HG03354 (cell line): ENCODE results near the gene UBR3.
A peak's percentile ranks its signal among the peaks of the same experiment; 100 is the strongest.
"Not testable (repeated sequence)": the region's sequence is repeated elsewhere in the genome, so short reads cannot be mapped to it uniquely, and the experiment has no call there.

ENCODE experiments used
- ATAC-seq: cut with Tn5 transposase; IDR thresholded peaks from one replicate; pipeline ENCODE4 v1.9.1; 2021; ENCODE audit warnings: mild to moderate bottlenecking; ENCODE audit not compliant: unreplicated experiment, poor library complexity, severe bottlenecking

The UBR3 gene, protein sequence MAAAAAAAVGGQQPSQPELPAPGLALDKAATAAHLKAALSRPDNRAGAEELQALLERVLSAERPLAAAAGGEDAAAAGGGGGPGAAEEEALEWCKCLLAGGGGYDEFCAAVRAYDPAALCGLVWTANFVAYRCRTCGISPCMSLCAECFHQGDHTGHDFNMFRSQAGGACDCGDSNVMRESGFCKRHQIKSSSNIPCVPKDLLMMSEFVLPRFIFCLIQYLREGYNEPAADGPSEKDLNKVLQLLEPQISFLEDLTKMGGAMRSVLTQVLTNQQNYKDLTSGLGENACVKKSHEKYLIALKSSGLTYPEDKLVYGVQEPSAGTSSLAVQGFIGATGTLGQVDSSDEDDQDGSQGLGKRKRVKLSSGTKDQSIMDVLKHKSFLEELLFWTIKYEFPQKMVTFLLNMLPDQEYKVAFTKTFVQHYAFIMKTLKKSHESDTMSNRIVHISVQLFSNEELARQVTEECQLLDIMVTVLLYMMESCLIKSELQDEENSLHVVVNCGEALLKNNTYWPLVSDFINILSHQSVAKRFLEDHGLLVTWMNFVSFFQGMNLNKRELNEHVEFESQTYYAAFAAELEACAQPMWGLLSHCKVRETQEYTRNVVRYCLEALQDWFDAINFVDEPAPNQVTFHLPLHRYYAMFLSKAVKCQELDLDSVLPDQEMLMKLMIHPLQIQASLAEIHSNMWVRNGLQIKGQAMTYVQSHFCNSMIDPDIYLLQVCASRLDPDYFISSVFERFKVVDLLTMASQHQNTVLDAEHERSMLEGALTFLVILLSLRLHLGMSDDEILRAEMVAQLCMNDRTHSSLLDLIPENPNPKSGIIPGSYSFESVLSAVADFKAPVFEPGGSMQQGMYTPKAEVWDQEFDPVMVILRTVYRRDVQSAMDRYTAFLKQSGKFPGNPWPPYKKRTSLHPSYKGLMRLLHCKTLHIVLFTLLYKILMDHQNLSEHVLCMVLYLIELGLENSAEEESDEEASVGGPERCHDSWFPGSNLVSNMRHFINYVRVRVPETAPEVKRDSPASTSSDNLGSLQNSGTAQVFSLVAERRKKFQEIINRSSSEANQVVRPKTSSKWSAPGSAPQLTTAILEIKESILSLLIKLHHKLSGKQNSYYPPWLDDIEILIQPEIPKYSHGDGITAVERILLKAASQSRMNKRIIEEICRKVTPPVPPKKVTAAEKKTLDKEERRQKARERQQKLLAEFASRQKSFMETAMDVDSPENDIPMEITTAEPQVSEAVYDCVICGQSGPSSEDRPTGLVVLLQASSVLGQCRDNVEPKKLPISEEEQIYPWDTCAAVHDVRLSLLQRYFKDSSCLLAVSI (N-terminal part only)

DNA sequence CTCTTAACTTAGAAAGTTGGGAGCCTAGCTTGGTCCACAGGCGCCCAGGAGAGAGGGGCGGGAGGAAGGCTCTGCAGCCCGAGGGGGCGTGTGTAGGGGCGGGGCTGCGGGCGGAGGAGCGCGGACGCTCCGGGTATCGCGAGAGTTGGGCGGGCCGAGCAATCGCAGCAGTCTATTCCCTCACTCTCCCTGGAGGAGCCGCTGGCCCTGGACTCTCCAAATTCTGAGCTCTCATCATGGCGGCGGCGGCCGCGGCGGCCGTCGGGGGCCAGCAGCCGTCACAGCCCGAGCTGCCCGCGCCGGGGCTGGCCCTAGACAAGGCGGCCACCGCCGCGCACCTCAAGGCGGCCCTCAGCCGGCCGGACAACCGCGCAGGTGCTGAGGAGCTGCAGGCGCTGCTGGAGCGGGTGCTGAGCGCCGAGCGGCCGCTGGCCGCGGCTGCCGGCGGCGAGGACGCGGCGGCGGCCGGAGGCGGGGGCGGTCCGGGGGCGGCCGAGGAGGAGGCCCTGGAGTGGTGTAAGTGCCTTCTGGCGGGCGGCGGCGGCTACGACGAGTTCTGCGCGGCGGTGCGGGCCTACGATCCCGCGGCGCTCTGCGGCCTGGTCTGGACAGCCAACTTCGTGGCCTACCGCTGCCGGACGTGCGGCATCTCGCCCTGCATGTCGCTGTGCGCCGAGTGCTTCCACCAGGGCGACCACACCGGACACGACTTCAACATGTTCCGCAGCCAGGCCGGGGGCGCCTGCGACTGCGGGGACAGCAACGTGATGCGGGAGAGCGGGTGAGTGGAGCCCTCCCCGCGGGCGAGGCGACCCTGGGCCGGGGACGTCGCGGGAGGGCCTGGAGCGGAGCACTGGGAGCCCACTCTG, at the start of gene UBR3:
Gene UBR3 (plus strand): TSS at position 183 of the 869 bp plus-strand sequence. CDS start 54 bp downstream, at position 237.
- peak; percentile 85 for ATAC-seq

DNA sequence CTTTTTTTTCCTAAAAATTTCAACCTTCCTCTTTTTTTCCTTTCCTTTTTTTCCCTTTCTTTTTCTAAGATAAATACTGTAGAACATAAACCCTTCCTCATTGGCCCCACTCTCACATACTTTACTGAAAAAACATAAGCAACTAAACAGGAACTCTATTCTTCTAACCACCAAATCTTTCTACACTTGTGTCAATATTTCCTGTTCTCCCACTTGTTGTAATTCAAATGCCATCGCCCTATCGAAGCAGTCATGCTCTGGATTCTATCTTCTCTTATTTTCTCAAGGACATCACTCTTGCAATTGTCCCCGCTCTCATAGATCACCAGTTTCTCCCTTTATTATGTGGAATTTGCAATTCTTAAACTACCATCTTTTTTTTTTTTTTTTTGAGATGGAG, 48.8 kb upstream of the UBR3 start:
- ATAC-seq = no peak

DNA sequence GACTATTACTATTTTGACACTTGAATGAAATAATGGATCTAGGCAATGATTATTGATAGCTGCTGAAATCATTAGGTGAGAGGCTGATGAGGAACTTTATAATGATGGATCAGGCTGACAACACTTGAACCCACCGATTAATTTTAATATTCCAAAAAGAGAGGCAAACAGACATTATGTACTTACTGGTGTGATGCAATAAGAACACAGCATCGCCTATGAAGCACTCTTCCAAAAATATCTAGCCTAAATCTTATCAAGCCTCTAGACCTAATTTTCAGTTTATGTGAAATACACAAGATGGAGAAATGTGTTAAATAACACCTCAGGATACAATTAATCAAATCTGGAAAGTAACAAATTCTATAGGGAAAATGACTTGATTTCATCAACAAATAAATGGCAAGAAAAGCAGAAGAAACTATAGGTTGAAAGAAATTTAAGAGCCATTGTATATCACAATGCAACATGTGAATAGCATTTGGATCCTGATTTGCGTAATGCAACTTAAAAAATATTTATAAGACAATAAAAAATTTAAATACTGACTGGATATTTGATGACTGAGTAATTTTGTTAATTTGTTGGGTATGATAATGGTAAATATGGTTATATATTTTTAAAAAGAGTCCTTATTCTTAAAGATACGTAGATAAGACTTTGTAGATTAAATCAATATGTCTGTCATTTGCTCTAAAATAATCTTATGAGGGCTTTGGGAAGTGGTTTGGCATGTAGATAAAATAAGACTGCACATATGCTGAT, 45.8 kb upstream of the UBR3 start:
- ATAC-seq = no peak

DNA sequence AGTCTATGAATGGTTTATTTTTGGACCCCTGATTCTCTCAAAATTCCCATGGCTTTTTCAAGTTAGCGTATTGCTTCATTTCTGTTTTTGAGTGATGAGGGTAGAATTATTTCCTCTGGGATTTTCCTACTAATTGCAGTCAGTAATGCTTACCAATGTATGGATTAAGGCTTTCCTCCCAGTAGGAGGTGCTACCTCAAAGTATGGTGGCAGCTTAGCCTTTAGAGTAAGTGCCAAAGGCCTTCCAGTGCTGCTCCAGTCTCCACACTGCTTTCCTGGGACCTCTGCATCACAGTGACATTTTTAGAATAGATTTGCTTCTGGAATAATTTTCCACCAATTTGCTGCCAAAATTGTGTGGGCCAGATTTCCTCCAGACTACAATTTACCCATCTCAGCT, 44.7 kb upstream of the UBR3 start:
- no peak for ATAC-seq

DNA sequence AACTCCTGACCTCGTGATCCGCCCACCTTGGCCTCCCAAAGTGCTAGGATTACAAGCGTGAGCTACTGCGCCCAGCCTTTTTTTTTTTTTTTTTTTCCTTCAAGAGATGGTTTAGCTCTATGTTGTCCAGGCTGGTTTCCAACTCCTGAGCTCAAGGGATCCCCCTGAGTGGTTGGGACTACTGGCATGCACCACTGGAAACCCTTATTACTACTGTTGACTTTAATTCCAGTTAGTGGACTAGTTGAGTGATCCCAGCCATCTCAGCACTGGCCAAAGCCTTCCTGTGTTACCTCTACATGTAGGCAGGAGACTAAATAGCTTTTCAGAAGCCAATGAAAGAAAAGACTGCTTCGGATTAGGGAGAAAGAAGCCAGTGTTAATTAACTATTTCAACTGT, 36.7 kb upstream of the UBR3 start:
- no peak for ATAC-seq

DNA sequence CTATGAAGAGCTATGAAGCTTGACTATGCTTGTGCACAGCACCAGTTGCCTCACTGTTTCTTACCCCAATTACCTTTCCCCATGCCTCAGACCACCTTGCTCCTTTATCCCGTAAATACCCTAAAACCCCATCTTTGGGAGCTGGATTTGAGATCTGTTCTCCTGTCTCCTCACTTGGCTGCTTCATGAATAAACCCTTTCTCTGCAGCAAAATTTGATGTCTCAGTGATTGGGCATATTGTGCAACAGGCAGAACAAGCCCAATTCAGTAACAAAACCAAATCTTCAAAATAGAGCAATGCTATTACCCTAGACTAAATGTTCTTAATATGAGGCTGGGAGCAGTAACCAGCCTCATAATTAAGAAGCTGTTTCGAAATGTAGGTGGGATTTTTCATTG, 32.1 kb upstream of the UBR3 start:
- ATAC-seq = no peak

DNA sequence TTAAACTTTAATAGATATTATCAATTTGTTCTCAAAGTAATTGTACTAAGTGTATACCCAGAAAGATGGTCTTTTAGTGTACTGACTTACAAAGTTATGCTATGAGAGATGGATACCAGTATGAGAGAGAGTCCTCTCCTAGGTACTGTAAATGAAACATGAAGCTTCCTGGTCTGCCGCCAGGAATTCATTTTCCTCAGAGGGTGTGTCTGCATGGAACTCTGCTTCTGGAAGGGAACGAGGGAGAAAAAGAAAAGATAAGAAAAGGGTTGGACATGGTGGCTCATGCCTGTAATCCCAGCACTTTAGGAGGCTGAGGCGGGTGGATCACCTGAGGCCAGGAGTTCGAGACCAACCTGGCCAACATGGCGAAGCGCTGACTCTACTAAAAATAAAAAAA, 30.8 kb upstream of the UBR3 start:
- no peak for ATAC-seq

DNA sequence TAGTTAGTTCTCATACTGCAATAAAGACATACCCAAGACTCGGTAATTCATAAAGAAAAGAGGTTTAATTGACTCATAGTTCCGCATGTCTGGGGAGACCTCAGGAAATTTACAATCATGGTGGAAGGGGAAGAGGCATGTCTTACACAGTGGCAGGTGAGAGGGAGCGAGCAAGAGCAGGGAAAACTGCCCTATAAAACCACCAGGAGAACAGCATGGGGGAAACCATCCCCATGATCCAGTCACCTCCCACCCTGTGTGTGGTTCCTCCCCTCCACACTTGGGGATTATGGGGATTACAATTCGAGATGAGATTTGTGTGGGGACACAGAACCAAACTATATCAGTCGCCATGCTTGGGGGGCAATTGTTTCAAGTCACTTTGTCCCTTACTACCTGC, 29.7 kb upstream of the UBR3 start:
- ATAC-seq = no peak

DNA sequence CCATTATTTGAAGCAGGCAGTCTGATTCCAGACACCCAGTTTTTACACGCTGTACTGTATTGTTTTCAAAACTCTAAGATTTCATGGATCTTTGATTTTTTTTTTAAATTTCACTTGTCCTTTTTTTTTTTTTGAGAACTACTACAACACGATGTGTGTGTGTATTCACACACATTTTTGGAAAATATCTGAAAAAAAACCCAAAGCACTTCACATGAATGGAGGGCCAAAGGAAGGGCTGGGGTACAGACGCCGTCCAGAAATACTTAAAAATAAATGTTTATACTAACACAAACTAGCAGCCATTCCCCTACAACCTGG, 28.9 kb upstream of the UBR3 start:
- no peak for ATAC-seq

DNA sequence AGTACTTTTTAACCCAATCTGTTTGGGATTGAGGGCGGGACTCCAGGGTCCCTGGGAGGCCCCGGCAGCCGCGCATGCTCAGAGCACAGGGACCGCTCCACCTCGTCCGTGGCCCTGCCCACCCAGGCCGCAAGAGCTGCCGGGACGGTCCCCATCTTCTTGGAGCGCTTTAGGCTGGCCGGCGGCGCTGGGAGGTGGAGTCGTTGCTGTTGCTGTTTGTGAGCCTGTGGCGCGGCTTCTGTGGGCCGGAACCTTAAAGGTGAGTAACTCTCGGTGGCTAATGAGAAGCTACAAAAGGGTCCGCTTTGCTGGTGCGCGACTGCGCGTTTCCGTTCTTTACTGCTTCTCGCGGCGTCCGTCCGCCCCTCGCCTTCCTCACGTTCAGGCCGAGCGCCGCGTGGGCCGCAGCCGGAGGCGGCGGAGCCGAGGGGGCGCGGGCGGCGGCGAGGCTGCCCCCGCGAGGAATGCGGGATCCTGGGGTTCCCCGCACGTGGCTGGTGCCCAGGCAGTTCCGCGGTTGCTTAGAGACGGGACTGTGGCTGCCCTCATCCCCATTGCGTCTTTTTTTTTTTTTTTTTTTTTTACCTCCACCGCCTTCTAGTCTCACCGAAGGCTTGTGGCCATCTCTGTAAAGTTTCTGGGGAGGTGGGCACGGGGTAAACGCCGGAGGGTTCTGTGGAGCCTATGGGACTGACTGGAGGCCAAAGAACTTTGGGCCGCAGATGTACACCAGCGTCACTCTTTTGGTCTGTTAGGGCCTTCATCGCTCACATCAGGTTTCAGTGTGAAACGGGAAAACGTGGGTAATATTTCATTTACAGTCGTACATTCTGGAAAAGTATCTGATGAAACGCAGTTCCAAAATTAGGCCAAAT, 28.3 kb upstream of the UBR3 start, which contains the start of gene SSB:
Gene SSB (plus strand): TSS at position 154 of the 875 bp plus-strand sequence. CDS start 2,090 bp downstream, outside the sequence.
- peak; percentile 96 for ATAC-seq

DNA sequence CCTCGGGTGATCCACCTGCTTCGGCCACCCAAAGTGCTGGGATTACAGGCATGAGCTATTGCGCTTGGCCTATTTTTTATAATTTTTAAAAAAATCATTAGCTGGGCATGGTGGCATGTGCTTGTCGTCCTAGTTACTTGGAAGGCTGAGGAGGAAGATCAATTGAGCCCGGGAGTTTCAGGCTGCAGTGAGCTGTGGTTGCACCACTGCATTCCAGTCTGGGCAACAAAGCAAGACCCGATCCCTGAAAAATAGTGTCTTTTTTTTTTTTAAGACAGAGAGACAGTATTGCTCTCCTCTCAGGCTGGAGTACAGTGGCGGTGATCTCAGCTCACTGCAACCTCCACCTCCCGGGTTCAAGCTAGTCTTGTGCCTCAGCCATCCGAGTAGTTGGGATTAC, 23.8 kb upstream of the UBR3 start:
- ATAC-seq = no peak

DNA sequence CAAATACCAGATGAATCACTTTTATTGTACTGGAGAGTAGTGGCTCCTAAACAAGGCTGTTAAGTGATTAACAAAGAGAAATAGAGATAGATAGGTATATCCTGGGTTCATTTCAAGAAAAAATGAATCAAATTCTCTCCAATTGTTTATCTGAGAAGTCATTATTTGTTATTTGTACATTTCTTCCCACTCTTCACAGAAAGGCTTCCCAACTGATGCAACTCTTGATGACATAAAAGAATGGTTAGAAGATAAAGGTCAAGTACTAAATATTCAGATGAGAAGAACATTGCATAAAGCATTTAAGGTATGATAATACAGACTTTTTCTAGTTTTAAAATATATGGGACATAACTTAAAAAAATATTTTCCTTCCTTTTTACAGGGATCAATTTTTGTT, 20.7 kb upstream of the UBR3 start:
- no peak for ATAC-seq

DNA sequence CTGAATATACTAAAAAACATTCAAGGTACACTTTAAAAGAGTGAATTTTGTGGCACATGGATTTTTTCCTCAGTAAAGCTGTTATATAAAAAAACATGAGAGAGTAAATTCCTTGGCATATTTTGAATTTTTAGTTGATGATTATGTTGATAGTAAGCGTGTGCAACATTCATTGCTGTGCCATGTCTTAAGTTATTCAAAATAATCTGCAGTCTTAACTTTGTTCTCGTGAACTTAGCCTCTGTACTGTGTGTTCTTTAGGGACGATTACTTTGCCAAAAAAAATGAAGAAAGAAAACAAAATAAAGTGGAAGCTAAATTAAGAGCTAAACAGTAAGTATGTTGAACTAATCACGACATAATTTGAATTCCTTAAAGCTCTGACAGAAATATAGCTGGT, 19.0 kb upstream of the UBR3 start:
- ATAC-seq = no peak

DNA sequence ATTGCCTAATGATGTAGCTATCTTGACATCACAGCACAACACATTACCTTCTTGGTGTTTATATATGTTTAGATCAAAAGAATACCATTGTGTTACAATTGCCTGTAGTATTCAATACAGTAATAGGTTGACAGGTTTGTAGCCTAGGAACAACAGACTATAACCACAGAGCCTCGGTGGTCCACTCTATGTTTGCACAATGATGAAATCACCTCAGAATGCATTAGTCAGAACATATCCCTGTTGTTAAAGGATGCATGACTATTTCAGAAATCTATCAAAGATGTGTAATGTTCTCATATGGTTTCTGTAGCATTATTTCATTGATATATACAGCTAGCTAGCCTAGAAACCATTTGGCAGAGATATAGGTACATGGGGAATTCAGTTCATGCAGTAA, 11.4 kb upstream of the UBR3 start:
- ATAC-seq = no peak

DNA sequence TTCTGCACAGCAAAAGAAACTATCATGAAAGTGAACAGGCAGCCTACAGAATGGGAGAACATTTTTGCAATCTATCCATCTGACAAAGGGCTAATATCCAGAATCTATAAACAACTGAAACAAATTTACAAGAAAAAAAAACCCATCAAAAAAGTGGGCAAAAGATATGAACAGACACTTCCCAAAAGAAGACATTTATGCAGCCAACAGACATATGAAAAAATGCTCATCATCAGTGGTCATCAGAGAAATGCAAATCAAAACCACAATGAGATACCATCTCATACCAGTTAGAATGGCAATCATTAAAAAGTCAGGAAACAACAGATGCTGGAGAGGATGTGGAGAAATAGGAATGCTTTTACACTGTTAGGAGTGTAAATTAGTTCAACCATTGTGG, 10.3 kb upstream of the UBR3 start:
- ATAC-seq = not testable (repeated sequence)

DNA sequence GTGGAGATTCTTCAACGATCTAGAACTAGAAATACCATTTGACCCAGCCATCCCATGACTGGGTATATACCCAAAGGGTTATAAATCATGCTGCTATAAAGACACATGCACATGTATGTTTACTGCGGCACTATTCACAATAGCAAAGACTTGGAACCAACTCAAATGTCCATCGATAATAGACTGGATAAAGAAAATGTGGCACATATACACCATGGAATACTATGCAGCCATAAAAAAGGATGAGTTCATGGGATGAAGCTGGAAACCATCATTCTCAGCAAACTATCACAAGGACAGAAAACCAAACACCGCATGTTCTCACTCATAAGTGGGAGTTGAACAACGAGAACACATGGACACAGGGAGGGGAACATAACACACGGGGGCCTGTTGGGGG, 9.9 kb upstream of the UBR3 start:
- ATAC-seq = not testable (repeated sequence)

DNA sequence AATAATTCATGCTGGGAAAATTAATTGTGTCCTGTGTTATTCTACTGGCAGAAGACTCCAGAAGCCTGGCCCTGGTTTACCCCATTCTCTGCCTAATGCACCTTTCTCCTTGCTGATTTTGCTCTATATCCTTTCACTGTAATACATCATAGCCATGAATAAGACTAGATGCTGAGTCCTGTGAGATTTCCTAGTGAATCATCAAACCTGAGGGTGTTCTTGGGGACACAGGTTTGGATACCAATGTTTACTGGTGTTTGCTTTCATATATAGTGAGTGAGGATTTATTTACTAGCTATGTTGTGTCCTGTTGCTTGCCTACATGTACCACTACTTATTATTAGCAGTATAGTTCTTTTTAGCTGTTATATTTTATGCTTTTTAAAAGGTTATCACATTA, 9.0 kb upstream of the UBR3 start:
- ATAC-seq = no peak

DNA sequence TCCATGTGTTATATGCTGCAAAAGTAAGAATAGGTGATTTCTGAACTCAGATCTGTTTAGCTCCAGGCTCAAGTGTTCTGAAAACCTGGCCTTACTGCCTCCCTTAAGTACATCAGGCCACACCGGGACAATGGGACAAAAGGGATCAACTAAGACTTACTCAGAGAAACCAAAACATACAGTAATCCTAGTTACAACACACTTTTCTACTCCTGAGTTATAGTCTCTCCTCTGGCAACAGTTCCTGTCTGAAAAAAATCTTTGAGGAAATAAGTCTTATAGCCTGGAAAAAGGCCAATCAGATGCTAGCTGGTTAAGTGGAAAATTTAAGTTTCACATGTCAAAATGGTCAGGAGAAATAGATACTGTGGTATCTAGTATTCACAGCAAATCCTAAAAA, 8.1 kb upstream of the UBR3 start:
- no peak for ATAC-seq
